Measurements from ENCODE around the gene TMEM132D.

TMEM132D gene

DNA sequence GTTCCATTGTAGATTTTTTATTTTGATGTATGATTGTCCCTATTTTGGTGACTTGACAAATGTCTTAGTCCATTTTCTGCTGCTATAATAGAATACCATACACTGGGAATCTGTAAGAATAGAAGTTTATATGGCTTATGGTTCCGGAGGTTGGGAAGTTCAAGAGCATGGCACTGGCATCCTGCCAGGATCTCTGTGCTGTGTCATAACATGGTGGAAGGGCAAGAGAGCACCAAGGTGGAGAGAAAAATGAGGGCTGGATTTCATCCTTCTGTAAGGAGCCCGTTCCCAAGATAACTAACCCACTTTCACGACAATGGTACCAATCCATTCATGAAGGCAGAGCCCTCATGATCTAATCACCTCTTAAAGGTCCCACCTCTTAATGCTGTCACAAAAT, 176.7 kb downstream of the TMEM132D start:
- no peak for DNase-seq (ENCODE audit: low read depth, low spot score)

DNA sequence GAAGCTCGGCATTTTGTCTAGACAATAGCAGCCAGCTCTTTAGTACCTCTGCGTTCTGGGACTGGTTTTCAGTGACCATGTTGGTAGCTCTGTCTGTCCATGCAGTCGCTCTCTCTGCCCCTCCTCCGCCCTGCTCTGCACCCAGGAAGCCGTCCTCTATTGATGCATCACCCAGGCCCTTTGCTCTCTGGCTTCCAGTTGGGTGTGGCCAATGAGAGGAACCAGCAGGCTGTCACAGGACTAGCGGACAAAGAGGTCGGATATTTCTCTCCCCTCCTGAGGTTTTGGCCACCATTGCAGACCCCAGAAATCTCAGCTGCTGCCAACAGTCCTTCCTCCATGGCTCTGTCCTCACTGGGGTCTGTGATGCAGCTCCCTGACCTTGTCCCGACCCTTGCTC, 180.6 kb downstream of the TMEM132D start:
- DNase-seq (ENCODE audit: low read depth, low spot score) = no peak

DNA sequence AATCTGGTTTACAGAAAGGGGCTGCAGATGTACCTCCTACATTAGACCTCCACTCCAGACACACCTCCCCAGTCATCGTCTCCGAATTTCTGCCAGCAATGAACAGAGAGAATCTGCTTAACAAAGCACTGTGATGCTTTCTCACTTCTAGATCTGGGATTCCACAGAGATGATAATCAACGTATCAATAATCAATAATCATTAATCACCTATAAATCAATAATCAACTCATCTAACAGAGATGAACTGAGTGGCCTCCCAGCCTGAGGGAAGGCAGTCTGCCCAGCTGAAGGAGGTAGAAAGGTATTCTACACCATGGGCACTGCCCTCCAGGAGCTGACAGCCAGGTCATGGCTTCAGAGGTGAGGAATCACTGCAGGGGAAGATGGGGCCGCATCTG, 183.2 kb downstream of the TMEM132D start:
- DNase-seq (ENCODE audit: low read depth, low spot score) = no peak

DNA sequence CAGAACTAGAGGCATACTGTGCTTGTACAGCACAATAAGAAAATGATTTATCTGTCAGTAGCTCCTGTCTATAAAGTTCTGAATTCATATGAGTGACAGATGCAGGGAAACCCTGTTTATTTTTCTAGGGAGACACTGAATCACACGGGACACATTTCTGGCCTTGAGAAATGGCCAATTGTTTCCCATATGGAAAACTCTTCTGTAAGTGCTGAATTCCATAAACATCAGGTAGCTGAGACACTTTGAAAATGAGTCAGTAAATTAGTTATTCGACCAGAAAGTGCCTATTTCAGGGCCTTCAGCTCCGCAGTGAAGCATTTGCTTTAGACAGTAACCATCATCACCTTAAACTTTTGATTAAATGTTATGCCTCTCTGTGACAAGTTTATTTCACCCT, 184.4 kb downstream of the TMEM132D start:
- DNase-seq (ENCODE audit: low read depth, low spot score) = no peak

DNA sequence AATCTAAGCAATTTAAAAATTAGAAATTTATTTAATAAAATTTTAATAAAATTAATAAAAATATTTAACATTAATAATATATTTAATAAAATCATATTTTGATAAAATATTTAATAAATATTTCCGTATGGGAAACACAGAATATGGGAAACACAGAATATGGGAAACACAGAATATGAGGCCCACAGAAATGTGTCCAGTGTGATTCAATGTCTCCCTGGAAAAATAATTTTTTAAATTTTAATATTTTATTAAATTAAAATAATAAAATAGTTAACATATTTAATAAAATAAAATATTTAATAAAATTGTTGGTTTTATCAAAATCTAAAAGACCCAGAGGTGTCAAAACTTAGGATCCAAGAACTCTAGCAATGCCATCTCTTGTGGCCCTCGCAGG, 186.4 kb downstream of the TMEM132D start:
- DNase-seq (ENCODE audit: low read depth, low spot score) = no peak

DNA sequence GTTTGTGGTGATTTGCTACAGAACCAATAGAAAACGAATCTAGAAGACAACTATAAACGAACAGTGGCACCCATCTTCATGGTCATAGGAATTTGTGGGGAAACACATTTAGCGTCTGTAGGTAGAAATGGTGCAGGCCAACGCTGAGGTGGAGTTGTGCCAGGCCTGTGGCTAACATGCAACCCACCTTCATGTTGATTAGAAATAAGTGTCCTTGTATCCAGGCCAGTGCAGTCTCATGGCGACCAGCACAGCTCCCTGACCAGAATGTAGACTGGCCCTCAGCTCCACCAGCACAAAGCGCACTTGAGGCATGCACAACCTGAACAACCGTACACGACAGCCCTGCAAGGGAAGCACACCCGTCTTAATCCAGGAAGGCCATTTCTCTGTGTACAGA, 187.0 kb downstream of the TMEM132D start:
- DNase-seq (ENCODE audit: low read depth, low spot score) = no peak

DNA sequence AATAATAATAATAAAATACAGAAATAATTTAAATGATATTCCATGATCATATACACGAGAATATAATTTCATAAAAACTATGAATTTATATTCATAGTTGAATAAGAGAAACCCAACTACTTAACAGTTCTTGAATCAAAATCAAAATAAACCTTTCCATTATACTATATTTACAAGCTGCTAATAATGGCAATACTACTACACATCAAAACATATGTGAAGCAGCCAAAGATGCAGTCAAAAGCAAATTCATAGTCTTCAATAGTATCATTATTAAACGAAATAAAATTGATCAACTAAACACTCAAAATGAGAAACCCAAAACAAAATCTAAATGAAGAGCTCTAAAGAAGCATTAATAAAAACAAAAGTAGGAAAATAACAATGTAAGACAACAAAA, 197.1 kb downstream of the TMEM132D start:
- DNase-seq (ENCODE audit: low read depth, low spot score) = no peak

DNA sequence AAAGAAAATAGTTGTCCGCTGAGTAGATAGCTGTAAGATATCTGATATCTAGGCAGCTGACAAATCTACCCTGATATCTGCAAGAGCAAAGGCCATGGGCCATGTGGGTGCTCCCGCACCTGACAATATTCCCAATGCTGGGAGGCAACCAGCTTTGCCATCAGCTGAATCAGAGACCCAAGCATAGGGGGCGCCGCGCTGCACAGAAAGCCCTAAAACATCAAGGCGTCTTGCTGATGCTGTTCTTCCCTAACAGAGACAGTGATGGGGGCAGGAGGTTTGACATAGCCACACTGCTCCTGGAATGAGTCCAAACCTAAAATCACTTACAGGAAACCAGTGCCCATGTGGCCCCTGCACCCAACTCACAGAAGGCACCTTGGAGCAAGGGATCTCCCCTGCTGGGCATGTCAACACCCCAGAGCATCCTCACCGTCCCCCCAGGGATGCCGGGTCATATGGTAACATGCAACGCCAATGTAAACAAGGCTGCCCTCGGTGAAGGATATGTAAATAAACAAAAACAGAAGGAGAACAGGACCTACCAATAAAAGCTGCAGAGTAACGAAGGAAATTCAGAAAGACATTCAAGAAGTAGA, 199.5 kb downstream of the TMEM132D start:
- DNase-seq (ENCODE audit: low read depth, low spot score) = no peak

DNA sequence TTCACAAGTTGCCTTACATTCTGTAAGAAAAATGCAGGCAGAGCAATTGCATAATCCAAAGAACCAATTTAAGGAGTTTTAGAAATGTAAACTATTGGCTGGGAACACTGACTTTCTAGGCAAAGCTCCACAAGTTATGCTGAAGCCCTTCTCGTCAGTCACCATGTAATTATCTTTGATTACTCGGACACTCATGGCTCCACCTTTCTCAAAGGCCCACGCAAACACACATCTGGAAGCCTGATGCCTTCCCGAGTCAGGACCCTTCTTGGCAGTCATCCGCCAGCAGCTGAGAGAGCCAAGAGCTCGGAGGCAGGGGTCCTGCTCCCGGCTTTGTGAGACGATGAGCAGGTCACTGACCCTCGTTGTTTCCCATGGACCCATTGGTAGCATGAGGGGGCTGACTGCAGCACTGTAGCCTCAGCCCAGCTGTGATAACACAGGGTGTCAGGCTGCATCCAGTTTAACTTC, 202.2 kb downstream of the TMEM132D start:
- no peak for DNase-seq (ENCODE audit: low read depth, low spot score)

DNA sequence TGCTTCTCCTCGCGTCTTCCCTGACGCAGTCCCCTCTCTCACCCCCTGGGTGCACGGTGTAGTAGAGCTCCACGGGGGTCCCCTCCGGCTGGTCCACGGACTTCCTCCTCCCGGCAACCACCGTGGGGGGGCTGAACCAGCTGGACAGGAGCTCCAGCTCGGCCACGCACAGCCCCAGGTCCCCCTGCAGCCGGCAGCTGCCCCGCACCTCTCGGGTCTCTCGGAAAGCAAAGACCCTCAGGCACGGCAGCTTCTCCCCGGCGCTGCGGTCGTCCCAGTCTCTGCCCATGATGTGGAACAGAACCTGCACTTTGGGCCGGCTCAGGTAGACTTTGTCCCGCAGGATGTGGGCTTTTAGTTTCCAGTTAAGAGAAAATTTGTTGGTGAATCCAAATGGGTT, 203.8 kb downstream of the TMEM132D start:
- DNase-seq (ENCODE audit: low read depth, low spot score) = no peak

DNA sequence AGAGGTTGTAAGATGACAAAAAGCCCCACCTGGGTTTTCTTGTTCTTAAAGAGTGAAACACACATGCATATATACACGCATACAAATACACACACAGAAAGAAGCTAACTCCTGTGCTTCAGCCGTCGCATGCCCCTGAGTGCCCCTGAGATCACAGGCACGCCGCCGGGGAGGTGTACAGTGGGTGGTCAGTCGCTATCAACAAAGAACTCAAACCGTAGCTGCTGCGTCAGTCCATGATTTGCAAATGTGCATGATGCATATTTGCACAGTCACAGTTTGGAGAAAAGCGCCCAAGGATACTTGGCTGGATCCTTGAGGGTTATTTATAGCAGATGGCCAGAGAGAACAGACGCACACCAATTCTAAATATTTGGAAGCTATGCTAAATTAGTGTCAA, 206.9 kb downstream of the TMEM132D start:
- DNase-seq (ENCODE audit: low read depth, low spot score) = no peak

DNA sequence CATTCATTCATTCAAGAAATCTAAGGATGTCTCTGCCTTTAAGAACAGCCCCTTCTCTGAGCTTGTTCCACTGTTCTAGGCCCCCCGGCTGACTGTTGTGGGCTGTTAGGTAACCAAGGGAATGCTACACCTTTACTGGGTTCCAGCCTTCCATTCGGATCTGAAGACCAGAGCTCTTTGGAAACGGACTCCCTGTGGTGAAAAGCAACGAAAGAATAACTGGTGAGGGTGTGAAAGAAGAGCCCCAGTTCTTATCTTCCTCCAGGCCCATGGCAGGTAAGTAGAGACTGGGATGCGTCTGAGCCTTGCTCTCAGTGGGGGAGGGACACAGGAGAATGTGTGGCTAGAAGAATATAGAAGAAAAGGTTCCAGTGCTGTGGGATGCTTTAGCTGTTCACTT, 207.4 kb downstream of the TMEM132D start:
- DNase-seq (ENCODE audit: low read depth, low spot score) = no peak

DNA sequence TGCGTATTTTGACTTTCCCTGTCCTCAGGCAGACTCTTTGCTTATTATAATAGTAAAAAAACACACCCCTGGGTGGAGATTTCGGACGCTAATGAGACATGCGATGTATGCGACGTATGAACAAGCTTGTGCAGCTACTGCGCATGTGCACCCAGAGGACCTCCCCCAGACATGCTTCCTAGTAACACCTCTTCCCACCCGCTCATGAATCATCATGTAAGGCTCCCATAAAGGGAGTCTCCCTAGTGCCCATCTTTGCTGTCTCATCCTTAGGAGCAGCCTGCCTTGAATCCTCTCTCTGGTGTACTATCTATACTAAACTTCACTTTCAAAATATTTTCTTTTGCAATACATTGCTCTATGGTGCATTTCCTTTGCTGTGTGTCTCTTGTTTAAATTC, 210.1 kb downstream of the TMEM132D start:
- no peak for DNase-seq (ENCODE audit: low read depth, low spot score)

DNA sequence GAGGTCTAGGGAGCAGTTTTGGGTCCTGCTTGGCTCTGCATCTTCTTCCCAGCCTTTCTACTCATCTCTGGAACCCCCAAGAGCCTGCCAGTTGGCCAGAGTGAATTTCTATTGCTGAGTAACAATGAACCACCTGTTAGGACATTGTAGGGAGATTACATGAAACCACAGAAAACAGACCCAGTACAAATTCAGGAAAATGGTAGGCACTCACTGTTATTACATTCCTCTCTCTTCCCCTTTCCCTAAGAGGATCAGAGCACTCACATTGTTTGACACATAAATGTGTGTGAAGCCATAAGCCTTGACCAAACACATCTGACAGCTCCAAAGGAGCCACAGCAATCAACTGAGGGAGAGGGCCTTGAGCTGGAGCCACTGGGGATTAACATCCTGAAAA, 216.1 kb downstream of the TMEM132D start:
- no peak for DNase-seq (ENCODE audit: low read depth, low spot score)

DNA sequence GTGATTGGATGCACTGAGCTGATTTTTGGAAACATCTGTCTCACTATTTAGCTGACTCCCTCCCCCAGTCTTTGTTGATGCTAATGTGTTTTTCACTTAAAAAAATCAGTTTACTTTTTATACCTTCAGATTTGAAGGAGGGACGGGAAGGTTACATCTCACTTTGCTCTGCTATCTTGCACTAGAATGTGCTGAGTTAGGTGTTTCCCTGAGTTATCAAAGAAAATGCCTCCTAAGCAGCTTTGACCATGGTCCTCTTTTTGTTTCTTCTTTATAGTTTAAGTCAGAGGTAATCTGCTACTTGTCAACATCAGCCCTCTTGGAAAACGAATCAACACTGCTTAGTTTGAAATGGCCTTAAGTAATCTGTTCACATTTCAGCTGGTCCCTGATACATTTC, 222.0 kb downstream of the TMEM132D start:
- DNase-seq (ENCODE audit: low read depth, low spot score) = no peak

DNA sequence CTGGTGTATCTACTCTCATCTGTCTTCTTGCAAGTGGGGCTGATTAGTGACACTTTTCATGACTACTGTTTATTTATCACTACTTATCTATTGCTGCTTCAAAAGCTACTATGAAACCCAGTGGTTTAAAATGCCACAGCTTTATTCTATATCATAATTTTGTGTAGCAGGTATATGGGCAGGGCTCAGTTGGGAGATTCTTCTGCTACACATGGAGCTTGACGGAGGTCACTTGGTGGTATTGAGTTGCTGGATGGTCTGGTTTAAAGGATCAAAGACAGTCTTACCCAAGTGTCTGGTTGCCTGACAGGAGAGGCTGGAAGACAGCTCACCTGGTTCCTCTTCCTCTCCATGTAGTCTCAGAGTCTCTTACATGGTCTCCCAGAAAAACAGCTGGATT, 222.7 kb downstream of the TMEM132D start:
- DNase-seq (ENCODE audit: low read depth, low spot score) = no peak

DNA sequence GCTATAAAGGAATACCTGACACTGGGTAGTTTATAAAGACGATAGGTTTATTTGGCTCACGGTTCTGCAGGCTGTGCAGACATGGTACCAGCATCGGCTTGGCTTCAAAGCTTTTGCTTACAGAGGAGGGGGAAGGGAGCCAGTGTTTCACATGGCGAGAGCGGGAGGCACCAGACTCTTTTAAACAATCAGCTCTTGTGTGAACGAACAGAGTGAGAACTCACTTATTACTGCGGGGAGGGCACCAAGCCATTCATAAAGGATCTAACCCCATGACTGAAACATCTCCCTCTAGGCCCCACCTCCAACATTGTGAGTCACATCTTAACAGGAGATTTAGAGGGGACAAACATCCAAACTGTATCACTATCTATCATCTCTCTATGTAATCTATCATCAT, 227.4 kb downstream of the TMEM132D start:
- no peak for DNase-seq (ENCODE audit: low read depth, low spot score)

DNA sequence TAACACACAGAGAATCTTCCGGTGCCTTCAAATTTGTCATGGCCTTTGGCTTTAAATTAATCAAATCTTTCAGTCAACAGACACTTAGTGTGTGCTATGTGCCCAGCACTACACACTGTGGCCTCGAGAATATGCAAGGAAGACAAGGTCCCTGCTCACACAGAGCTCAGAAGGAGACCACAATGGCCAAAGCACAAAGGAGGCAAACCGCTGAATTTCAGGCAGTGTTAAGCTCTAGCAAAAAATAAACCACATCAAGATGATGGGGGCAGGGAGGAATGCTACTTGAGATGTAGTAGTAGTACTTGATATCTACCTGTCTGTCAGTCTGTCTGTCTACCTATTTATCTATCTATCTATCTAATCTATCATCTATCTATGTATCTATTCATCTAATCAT, 227.9 kb downstream of the TMEM132D start:
- no peak for DNase-seq (ENCODE audit: low read depth, low spot score)

DNA sequence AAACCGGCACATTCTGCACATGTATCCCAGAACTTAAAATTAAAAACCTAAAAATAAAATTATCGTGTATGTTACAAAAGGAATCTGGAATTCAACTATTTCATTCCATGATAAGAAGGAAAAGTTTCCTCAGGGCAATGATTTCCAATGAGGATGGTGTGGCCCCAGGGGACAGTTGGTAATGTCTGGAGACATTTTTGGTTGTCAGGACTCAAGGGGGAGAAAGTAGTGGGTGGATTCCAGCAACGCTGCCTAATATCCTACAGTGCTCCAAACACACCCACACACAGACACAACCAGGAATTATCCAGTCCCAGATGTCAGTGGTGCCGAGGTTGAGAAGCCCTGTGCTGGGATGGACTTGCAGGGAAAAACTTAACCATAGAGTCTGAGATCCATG, 228.3 kb downstream of the TMEM132D start:
- DNase-seq (ENCODE audit: low read depth, low spot score) = no peak

DNA sequence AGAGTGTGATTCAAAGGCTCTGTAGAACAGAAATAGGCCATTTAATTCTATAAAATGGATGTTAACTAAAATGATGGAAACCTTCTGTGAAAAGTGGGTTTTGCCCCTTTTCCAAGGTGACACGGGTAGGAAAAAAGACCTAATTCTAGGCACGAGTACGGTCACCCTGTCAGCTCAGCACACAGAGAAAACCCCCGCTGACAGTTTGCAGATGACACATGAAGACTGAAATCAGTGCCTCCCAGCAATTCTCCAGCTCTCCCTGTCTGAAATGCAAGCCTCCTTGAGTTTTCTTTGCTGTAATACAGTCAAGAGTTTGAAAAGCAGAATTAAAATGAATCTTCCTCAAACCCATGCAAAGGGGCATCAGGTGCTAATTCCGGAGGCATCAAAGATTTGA, 230.0 kb downstream of the TMEM132D start:
- no peak for DNase-seq (ENCODE audit: low read depth, low spot score)

DNA sequence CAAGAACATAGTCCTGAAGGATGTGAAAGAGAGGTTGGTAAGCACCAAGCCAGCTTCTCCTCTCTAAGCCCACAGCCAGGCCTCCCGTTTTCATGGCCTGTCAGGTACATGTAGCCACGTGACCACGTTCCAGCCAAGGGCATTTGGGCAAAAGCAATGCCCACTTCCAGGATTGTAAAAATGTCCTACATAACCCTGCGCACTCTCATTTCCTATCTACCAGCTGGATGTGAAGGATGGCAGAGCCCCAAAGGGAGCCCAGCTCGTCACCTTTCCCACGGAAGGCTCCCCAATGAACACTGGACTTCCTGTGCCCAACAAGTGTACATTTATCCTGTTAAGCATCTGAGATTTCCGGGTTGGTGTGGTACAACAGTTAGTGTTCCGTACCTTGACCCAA, 231.7 kb downstream of the TMEM132D start:
- DNase-seq (ENCODE audit: low read depth, low spot score) = no peak

DNA sequence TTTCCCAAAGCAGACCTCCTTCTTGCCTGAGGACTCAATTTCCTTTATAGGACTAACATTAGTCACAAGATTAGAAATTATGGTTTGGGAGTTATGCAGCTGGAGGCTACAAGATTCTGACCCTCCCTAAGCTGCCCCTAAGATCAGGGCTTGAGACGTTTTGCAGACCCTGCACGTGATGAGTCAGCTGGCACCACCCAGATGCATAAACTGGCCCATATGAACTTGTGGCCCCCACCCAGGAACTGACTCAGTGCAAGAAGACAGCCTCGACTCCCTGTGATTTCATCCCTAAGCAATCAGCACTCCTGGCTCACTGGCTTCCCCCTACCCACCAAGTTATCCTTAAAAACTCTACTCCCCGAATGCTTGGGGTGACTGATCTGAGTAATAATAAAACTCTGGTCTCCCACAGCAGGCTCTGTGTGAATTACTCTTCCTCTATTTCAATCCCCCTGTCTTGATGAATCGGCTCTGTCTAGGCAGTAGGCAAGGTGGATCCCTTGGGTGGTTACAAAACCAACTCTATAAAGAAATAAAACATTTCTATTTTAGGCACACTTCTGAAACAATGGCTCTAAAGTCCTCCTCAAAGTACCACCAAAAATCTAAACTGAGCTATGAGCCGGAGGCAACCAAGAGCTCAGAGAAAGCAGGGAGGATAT, 233.4 kb downstream of the TMEM132D start:
- DNase-seq (ENCODE audit: low read depth, low spot score) = no peak

DNA sequence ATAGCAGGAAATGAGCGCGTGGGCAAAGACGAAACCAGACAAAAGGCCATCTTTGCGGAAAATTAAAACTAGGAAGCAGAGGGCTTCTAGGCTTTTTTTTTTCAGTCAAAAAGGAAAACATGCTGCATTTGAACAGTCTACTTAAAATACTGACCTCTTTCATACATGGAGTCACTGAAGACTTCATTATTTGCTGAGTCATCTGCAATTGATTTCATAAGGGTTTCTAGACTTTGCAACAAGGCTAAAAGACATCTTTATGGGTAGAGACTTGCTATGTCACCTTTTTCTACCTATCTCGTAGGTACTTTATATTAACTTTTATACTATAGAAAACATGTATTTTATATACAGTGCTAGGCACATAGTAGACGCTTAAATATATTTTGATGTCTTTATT, 238.4 kb downstream of the TMEM132D start:
- DNase-seq (ENCODE audit: low read depth, low spot score) = no peak

DNA sequence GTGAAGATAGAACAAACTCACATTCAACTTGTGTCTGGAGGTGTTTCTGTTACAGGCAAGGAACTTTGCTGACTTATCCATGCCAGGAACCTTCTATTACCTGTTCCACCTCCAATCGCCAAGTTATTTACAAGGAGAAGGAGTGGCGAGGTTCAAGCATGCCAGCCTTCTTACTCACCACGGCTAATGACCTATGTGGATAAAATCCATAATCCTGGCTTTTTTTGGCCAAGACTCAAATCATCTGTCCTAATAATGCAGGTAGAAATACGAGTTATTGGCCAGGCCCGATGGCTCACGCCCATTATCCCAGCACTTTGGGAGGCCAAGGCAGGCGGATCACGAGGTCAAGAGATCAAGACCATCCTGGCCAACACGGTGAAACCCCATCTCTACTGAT, 241.6 kb downstream of the TMEM132D start:
- no peak for DNase-seq (ENCODE audit: low read depth, low spot score)
